H9 (cell line): ENCODE measurements around the gene FBXO48. TPM values are rescaled to one million over a fixed set of nuclear protein-coding genes. Genes with fewer than 3 reads are reported as not detected.

Experiments
- DNase-seq: peaks from one replicate; pipeline ENCODE4 v3.0.0-alpha.2; 2017
- H2AFZ ChIP-seq: one replicate; pipeline ENCODE4 v1.6.1; 2013; ENCODE audit warnings: mild to moderate bottlenecking, low read length, control low read depth, moderate library complexity
- H2AK5ac ChIP-seq: 2 replicates; pipeline ENCODE4 v1.6.1; 2013; ENCODE audit warnings: low read length, control low read depth, mixed read lengths; ENCODE audit not compliant: insufficient read length
- H2BK120ac ChIP-seq: one replicate; pipeline ENCODE4 v1.6.1; 2013; ENCODE audit warnings: low read depth, mild to moderate bottlenecking, low read length, control low read depth, inconsistent platforms; ENCODE audit not compliant: poor library complexity, severe bottlenecking
- H2BK12ac ChIP-seq: 2 replicates; pipeline ENCODE4 v1.6.1; 2013; ENCODE audit warnings: low read length, control low read depth, mixed read lengths, low read depth; ENCODE audit not compliant: insufficient read length
- H2BK15ac ChIP-seq: 2 replicates; pipeline ENCODE4 v1.6.1; 2013; ENCODE audit warnings: low read depth, low read length, control low read depth
- H2BK20ac ChIP-seq: one replicate; pipeline ENCODE4 v1.6.1; 2013; ENCODE audit warnings: low read depth, mild to moderate bottlenecking, low read length, control low read depth, inconsistent platforms; ENCODE audit not compliant: poor library complexity, severe bottlenecking
- H2BK5ac ChIP-seq: 2 replicates; pipeline ENCODE4 v1.6.1; 2013; ENCODE audit warnings: low read length, control low read depth, mixed read lengths; ENCODE audit not compliant: insufficient read length
- H3K14ac ChIP-seq: 2 replicates; pipeline ENCODE4 v1.6.1; 2013; ENCODE audit warnings: low read length, control low read depth; ENCODE audit not compliant: insufficient read depth
- H3K18ac ChIP-seq: 2 replicates; pipeline ENCODE4 v1.6.1; 2013; ENCODE audit warnings: low read depth, mild to moderate bottlenecking, mixed read lengths, low read length, control low read depth; ENCODE audit not compliant: insufficient read length
- H3K23ac ChIP-seq: 2 replicates; pipeline ENCODE4 v1.6.1; 2013; ENCODE audit warnings: low read length, control low read depth, mixed read lengths, low read depth; ENCODE audit not compliant: insufficient read length
- H3K23me2 ChIP-seq: 2 replicates; pipeline ENCODE4 v1.6.1; 2013; ENCODE audit warnings: low read depth, mild to moderate bottlenecking, mixed read lengths, low read length, control low read depth; ENCODE audit not compliant: insufficient read length, poor library complexity, severe bottlenecking
- H3K27ac ChIP-seq: 2 replicates; pipeline ENCODE4 v1.5.1; 2013; ENCODE audit warnings: low read length, control low read depth, mixed read lengths, low read depth; ENCODE audit not compliant: insufficient read length
- H3K27me3 ChIP-seq: 2 replicates; pipeline ENCODE4 v1.6.1; 2013; ENCODE audit warnings: low read length, control low read depth, inconsistent platforms; ENCODE audit not compliant: insufficient read depth
- H3K4ac ChIP-seq: 2 replicates; pipeline ENCODE4 v1.6.1; 2013; ENCODE audit warnings: low read depth, mild to moderate bottlenecking, control low read depth, inconsistent platforms, low read length, moderate library complexity
- H3K4me1 ChIP-seq: 2 replicates; pipeline ENCODE4 v1.6.1; 2013; ENCODE audit warnings: low read length, control low read depth, inconsistent platforms; ENCODE audit not compliant: insufficient read depth
- H3K4me2 ChIP-seq: 2 replicates; pipeline ENCODE4 v1.6.1; 2013; ENCODE audit warnings: low read length, control low read depth, mixed read lengths; ENCODE audit not compliant: insufficient read length, insufficient read depth
- H3K56ac ChIP-seq: 2 replicates; pipeline ENCODE4 v1.6.1; 2013; ENCODE audit warnings: low read depth, mild to moderate bottlenecking, mixed read lengths, low read length, control low read depth; ENCODE audit not compliant: insufficient read length
- H3K79me1 ChIP-seq: 2 replicates; pipeline ENCODE4 v1.6.1; 2013; ENCODE audit warnings: low read depth, mild to moderate bottlenecking, moderate library complexity, low read length, control low read depth, inconsistent platforms; ENCODE audit not compliant: insufficient read depth, poor library complexity, severe bottlenecking
- H3K79me2 ChIP-seq: 2 replicates; pipeline ENCODE4 v1.6.1; 2013; ENCODE audit warnings: low read length, control low read depth, inconsistent platforms; ENCODE audit not compliant: insufficient read depth
- H3K9ac ChIP-seq: 2 replicates; pipeline ENCODE4 v1.6.1; 2013; ENCODE audit warnings: low read length, control low read depth, mixed read lengths; ENCODE audit not compliant: insufficient read length; ENCODE audit errors: extremely low read depth
- H3K9me3 ChIP-seq: one replicate; pipeline ENCODE4 v1.6.1; 2013; ENCODE audit warnings: low read depth, low read length, inconsistent platforms; ENCODE audit not compliant: control insufficient read depth
- H3T11ph ChIP-seq: one replicate; pipeline ENCODE4 v1.6.1; 2013; ENCODE audit warnings: mild to moderate bottlenecking, low read length, control low read depth, inconsistent platforms
- H4K20me1 ChIP-seq: one replicate; pipeline ENCODE4 v1.6.1; 2013; ENCODE audit not compliant: control insufficient read depth, insufficient read length, insufficient read depth
- H4K5ac ChIP-seq: 2 replicates; pipeline ENCODE4 v1.6.1; 2013; ENCODE audit warnings: low read depth, mild to moderate bottlenecking, mixed read lengths, low read length, control low read depth; ENCODE audit not compliant: insufficient read length
- H4K8ac ChIP-seq: replicated peaks from 2 replicates; pipeline ENCODE4 v1.6.1; 2013; ENCODE audit warnings: low read length, control low read depth, mixed read lengths, low read depth; ENCODE audit not compliant: insufficient read length
- H4K91ac ChIP-seq: 2 replicates; pipeline ENCODE4 v1.6.1; 2013; ENCODE audit warnings: low read depth, mild to moderate bottlenecking, moderate library complexity, mixed read lengths, low read length, control low read depth; ENCODE audit not compliant: insufficient read length
- H3K27ac Mint-ChIP-seq, 3 experiments: 2 replicates in 2 of 3; 3 replicates in 1 of 3; pipeline ENCODE4 v1.8.0; 2020 to 2021; ENCODE audit warnings: mixed read lengths in 3 of 3, mild to moderate bottlenecking in 1 of 3, moderate library complexity in 1 of 3
- H3K27me3 Mint-ChIP-seq: 2 replicates; pipeline ENCODE4 v1.8.0; 2021; ENCODE audit warnings: low read depth, mild to moderate bottlenecking, moderate library complexity, mixed read lengths
- H3K36me3 Mint-ChIP-seq, 3 experiments: 2 replicates in 2 of 3; 3 replicates in 1 of 3; pipeline ENCODE4 v1.8.0; 2020 to 2021; ENCODE audit warnings: low read depth in 3 of 3, mixed read lengths in 3 of 3; ENCODE audit not compliant: insufficient read depth in 1 of 3
- H3K4me1 Mint-ChIP-seq, 2 experiments: 2 replicates each; pipeline ENCODE4 v1.8.0; 2020; ENCODE audit warnings: mixed read lengths in 2 of 2
- H3K4me3 Mint-ChIP-seq, 2 experiments: 2 replicates in 1 of 2; 3 replicates in 1 of 2; pipeline ENCODE4 v1.8.0; 2020 to 2021; ENCODE audit warnings: mild to moderate bottlenecking in 2 of 2, mixed read lengths in 2 of 2, moderate library complexity in 1 of 2
- H3K9me3 Mint-ChIP-seq, 2 experiments: 2 replicates in 1 of 2; 3 replicates in 1 of 2; pipeline ENCODE4 v1.8.0; 2020; ENCODE audit warnings: mild to moderate bottlenecking in 2 of 2, mixed read lengths in 2 of 2, moderate library complexity in 1 of 2
- CTCF ChIP-seq: fragments of 200-600 bp; sonication (generic); conservative IDR thresholded peaks from 3 replicates; pipeline ENCODE4 v1.8.0; 2021; ENCODE audit warnings: antibody characterized with exemption, mild to moderate bottlenecking
- WGBS: extraction: QIAGEN DNeasy Blood & Tissue Kit; methylation state at CpG from one replicate; pipeline ENCODE4 v1.1.7; 2013; ENCODE audit warnings: missing lambda C conversion rate, low lambda C conversion rate, mixed read lengths; ENCODE audit not compliant: insufficient read length; ENCODE audit errors: extremely low coverage; 5-methylcytosine and 5-hydroxymethylcytosine counted together
- total RNA-seq: library from RNA; stranded (reverse); gene quantifications from 2 replicates; pipeline ENCODE4 v1.2.1, GENCODE V29; 2021

Gene FBXO48
- total RNA-seq, 1 experiment from 2014 or later: 1.4 TPM

- H3K79me1 ChIP-seq: no peaks in the 10 kb centered on the region
- H3K9me3 Mint-ChIP-seq: no peaks in the 10 kb centered on the region
- H3K56ac ChIP-seq: no peak overlapping the region
- no peak overlapping the region for H2BK120ac ChIP-seq
- H3K36me3 Mint-ChIP-seq: no peaks in the 10 kb centered on the region; a peak in 1 of 7 replicates
- H3K79me2 ChIP-seq: no peaks in the 10 kb centered on the region
- no peak overlapping the region for H3K9ac ChIP-seq
- H3K23me2 ChIP-seq: no peaks in the 10 kb centered on the region
- WGBS: no CpG with 5 or more reads among the region's 3 CpGs
- no peaks in the 10 kb centered on the region for H3K9me3 ChIP-seq
- no peak overlapping the region for H4K5ac ChIP-seq
- H3K4me1 ChIP-seq: peaks cover 3% of the 10 kb centered on the region; the same call in 1 of the 2 replicates
- H3K27me3 ChIP-seq: no peaks in the 10 kb centered on the region
- no peak overlapping the region for H3K27ac Mint-ChIP-seq
- TF ChIP-seq CTCF: peak; percentile 47
- H2BK15ac ChIP-seq: no peak overlapping the region
- H4K91ac ChIP-seq: no peak overlapping the region
- no peaks in the 10 kb centered on the region for H3K27me3 Mint-ChIP-seq
- no peak overlapping the region for H3K18ac ChIP-seq
- H3K27ac ChIP-seq: no peak overlapping the region
- no peak overlapping the region for H2BK20ac ChIP-seq
- no peak overlapping the region for H3K4me3 Mint-ChIP-seq
- no peak overlapping the region for H2AFZ ChIP-seq
- H2BK5ac ChIP-seq: no peak overlapping the region
- no peak overlapping the region for H3K23ac ChIP-seq
- no peak overlapping the region for H2BK12ac ChIP-seq
- peaks cover 28 to 33% of the 10 kb centered on the region in 2 experiments for H3K4me1 Mint-ChIP-seq
- no peaks in the 10 kb centered on the region for H4K20me1 ChIP-seq
- no peak overlapping the region for H3K14ac ChIP-seq
- no peak overlapping the region for H4K8ac ChIP-seq
- H3K4me2 ChIP-seq: no peak overlapping the region
- H3K4ac ChIP-seq: no peak overlapping the region
- no peak overlapping the region for H3T11ph ChIP-seq
- no peak overlapping the region for H2AK5ac ChIP-seq
- DNase-seq: peak; percentile 60
These were observed 48.2 kb downstream of the FBXO48 start for GRCh38 chr2:68418855-68419254.
